RWPE2 (cell line): ENCODE data around the gene OTUD5.
A peak's percentile ranks its signal among the peaks of the same experiment; 100 is the strongest.

Experiments
- ATAC-seq: fragments of 200-7000 bp; cut with Tn5 transposase; 3 replicates; pipeline ENCODE4 v1.9.1; 2021; ENCODE audit warnings: low read depth
- DNase-seq: peaks from one replicate; pipeline ENCODE4 v3.0.0-alpha.2; 2020; ENCODE audit warnings: low spot score
- H3K27ac ChIP-seq: fragments of 450-650 bp; 2 replicates; pipeline ENCODE4 v1.5.1; 2017; ENCODE audit warnings: mild to moderate bottlenecking; ENCODE audit not compliant: poor library complexity, severe bottlenecking
- H3K27me3 ChIP-seq: fragments of 250-450 bp; sonication (Bioruptor Pico); 2 replicates; pipeline ENCODE4 v1.5.1; 2021; ENCODE audit warnings: mild to moderate bottlenecking, moderate library complexity; ENCODE audit not compliant: insufficient read depth, poor library complexity, severe bottlenecking
- H3K36me3 ChIP-seq: fragments of 250-450 bp; sonication (Bioruptor Pico); 2 replicates; pipeline ENCODE4 v1.5.1; 2020; ENCODE audit warnings: low read depth, mild to moderate bottlenecking, moderate library complexity
- H3K4me1 ChIP-seq: fragments of 250-450 bp; sonication (Bioruptor Pico); 2 replicates; pipeline ENCODE4 v1.5.1; 2021; ENCODE audit warnings: mild to moderate bottlenecking, moderate library complexity; ENCODE audit not compliant: insufficient read depth, poor library complexity, severe bottlenecking
- H3K4me3 ChIP-seq: fragments of 250-450 bp; sonication (Bioruptor Pico); 2 replicates; pipeline ENCODE4 v1.5.1; 2021; ENCODE audit warnings: mild to moderate bottlenecking, moderate library complexity; ENCODE audit not compliant: severe bottlenecking
- H3K9me3 ChIP-seq: fragments of 250-450 bp; sonication (Bioruptor Pico); 2 replicates; pipeline ENCODE4 v1.5.1; 2021; ENCODE audit warnings: mild to moderate bottlenecking, moderate library complexity; ENCODE audit not compliant: severe bottlenecking
- CTCF ChIP-seq: fragments of 450-650 bp; IDR thresholded peaks from one replicate; pipeline ENCODE4 v1.5.1; 2017; ENCODE audit warnings: mild to moderate bottlenecking, moderate library complexity; ENCODE audit not compliant: poor library complexity, severe bottlenecking

The OTUD5 gene

GRCh38 chrX:48965959-48966358, 8.6 kb upstream of the OTUD5 start:
- no peaks in the 10 kb centered on the region for H3K36me3 ChIP-seq
- no peak for DNase-seq
- no peaks in the 10 kb centered on the region for H3K4me1 ChIP-seq
- no peak for TF ChIP-seq CTCF
- no peak overlapping the region for H3K4me3 ChIP-seq
- H3K27ac ChIP-seq: no peak overlapping the region
- H3K27me3 ChIP-seq: no peaks in the 10 kb centered on the region
- no peak for ATAC-seq
- no peaks in the 10 kb centered on the region for H3K9me3 ChIP-seq

GRCh38 chrX:48961585-48962091, 4.2 kb upstream of the OTUD5 start:
- Histone ChIP-seq H3K4me3 (no peak overlapping the region), H3K27me3 (no peaks in the 10 kb centered on the region), H3K9me3 (no peaks in the 10 kb centered on the region), H3K27ac (no peak overlapping the region), H3K36me3 (no peaks in the 10 kb centered on the region), H3K4me1 (no peaks in the 10 kb centered on the region)
- no peak for ATAC-seq
- DNase-seq: no peak
- TF ChIP-seq CTCF: no peak

- no peak for DNase-seq
- no peak for TF ChIP-seq CTCF
- ATAC-seq: no peak
- no peak overlapping the region for H3K27ac ChIP-seq
- no peaks in the 10 kb centered on the region for H3K4me1 ChIP-seq
- no peak overlapping the region for H3K4me3 ChIP-seq
- H3K27me3 ChIP-seq: no peaks in the 10 kb centered on the region
- no peaks in the 10 kb centered on the region for H3K9me3 ChIP-seq
- H3K36me3 ChIP-seq: peaks cover 7% of the 10 kb centered on the region; the same call in 1 of the 2 replicates
Observed at GRCh38 chrX:48960291-48960690, 2.9 kb upstream of the OTUD5 start.

- no peak for TF ChIP-seq CTCF
- peak overlapping the region; percentile 50 for H3K4me3 ChIP-seq
- no peaks in the 10 kb centered on the region for H3K9me3 ChIP-seq
- peak overlapping the region; percentile 78 for H3K27ac ChIP-seq
- DNase-seq (no peak), ATAC-seq (0 out of 3 replicates have a peak, but pooled peaks have one; percentile 6)
- H3K27me3 ChIP-seq: no peaks in the 10 kb centered on the region
- peaks cover 10% of the 10 kb centered on the region; the same call in 1 of the 2 replicates for H3K36me3 ChIP-seq
- no peaks in the 10 kb centered on the region for H3K4me1 ChIP-seq
Observed at GRCh38 chrX:48958635-48959094, 1.3 kb upstream of the OTUD5 start.

GRCh38 chrX:48957827-48958634, 624 bp upstream of the OTUD5 start:
- DNase-seq: peak; percentile 92
- peaks cover 10% of the 10 kb centered on the region; the same call in 1 of the 2 replicates for H3K36me3 ChIP-seq
- H3K27ac ChIP-seq: peak overlapping the region; percentile 78
- no peaks in the 10 kb centered on the region for H3K27me3 ChIP-seq
- peak overlapping the region; percentile 50 for H3K4me3 ChIP-seq
- no peaks in the 10 kb centered on the region for H3K9me3 ChIP-seq
- ATAC-seq: peak; percentile 87
- H3K4me1 ChIP-seq: no peaks in the 10 kb centered on the region
- TF ChIP-seq CTCF: no peak
